Esophagus squamous epithelium (tissue), 5 donors: ENCODE data around the gene ZDHHC8. TPM values are rescaled to one million over a fixed set of nuclear protein-coding genes. Genes with fewer than 3 reads are reported as not detected.

Source experiments
- DNase-seq: peaks from one replicate; lab custom pipeline; 2025; lab: John Stamatoyannopoulos, UW
- H3K27ac ChIP-seq, 4 donors: fragments of 200-600 bp; sonication (generic); one replicate each; pipeline ENCODE4 v1.5.1; 2016 to 2019; ENCODE audit warnings: mild to moderate bottlenecking in 1 of 4
- H3K27me3 ChIP-seq, 4 donors: fragments of 200-600 bp; sonication (generic); 1 replicate in 3 of 4; 2 replicates in 1 of 4; pipeline versions ENCODE4 v1.5.1 to v1.6.0; 2017 to 2021; ENCODE audit warnings: antibody characterized with exemption in 1 of 4
- H3K36me3 ChIP-seq, 3 donors: fragments of 200-600 bp; sonication (generic); one replicate each; pipeline ENCODE4 v1.5.1; 2016 to 2019
- H3K4me1 ChIP-seq, 3 donors: fragments of 200-600 bp; sonication (generic); one replicate each; pipeline ENCODE4 v1.5.1; 2017 to 2019
- H3K4me3 ChIP-seq, 4 donors: fragments of 200-600 bp; sonication (generic); 1 replicate in 3 of 4; 2 replicates in 1 of 4; pipeline ENCODE4 v1.5.1; 2016 to 2019; ENCODE audit warnings: mild to moderate bottlenecking in 2 of 4, moderate library complexity in 1 of 4
- H3K9me3 ChIP-seq, 3 donors: fragments of 200-600 bp; sonication (generic); one replicate each; pipeline ENCODE4 v1.5.1; 2016 to 2019
- CTCF ChIP-seq, 6 experiments: fragments of 450-650 bp in 4 of 6; fragments of 200-600 bp in 2 of 6; sonication (generic) in 2 of 6; IDR thresholded peaks; one replicate each; pipeline ENCODE4 v1.5.1; 2016 to 2019; ENCODE audit warnings: antibody characterized with exemption in 6 of 6, mild to moderate bottlenecking in 4 of 6, moderate library complexity in 4 of 6
- POLR2A ChIP-seq, 4 donors: fragments of 450-650 bp; IDR thresholded peaks; one replicate each; pipeline ENCODE4 v1.6.1; 2017; ENCODE audit warnings: antibody characterized with exemption in 4 of 4, mild to moderate bottlenecking in 4 of 4, moderate library complexity in 3 of 4
- WGBS, 2 donors: methylation state at CpG; one replicate each; pipeline ENCODE4 v1.1.5; 2018; 5-methylcytosine and 5-hydroxymethylcytosine counted together
- intact Hi-C: fragments of 100-400 bp; cut with DNase I; formaldehyde crosslinking; loops from one replicate; pipeline ENCODE4 v1.15.0; 2022
- total RNA-seq, 4 donors: library from RNA; depleted of rRNA; stranded (reverse); fragments of >200 nt; gene quantifications; one replicate each; pipeline ENCODE4 v1.1.0, GENCODE V29; 2016
- donor health status: DM: yes; HTN: yes; CAD: no.

Gene ZDHHC8
- total RNA-seq, 4 donors from 2014 or later = 14.7 to 22.9 (median 18.6) TPM

- Histone ChIP-seq H3K36me3 (no peaks in the 10 kb centered on the region), H3K4me3 (no peak overlapping the region), H3K27me3 (peaks cover 0 to 3% (median 0%) of the 10 kb centered on the region in 4 donors), H3K27ac (no peak overlapping the region), H3K9me3 (no peaks in the 10 kb centered on the region), H3K4me1 (no peaks in the 10 kb centered on the region)
- intact Hi-C loops = no loop called here
- WGBS, 2 donors = 74% methylated on average over 6 of the region's 10 CpGs; no CpG with 5 or more reads in 1 of the 2 donors
- no peak for DNase-seq
- TF ChIP-seq CTCF (IDR thresholded peaks at IDR 0.05) = no peak
- no peak for TF ChIP-seq POLR2A (IDR thresholded peaks at IDR 0.05)
Measured at GRCh38 chr22:20191000-20191515, 59.5 kb downstream of the ZDHHC8 start.

GRCh38 chr22:20191803-20192202 is 60.2 kb downstream of the ZDHHC8 start:
- Histone ChIP-seq H3K9me3 (no peaks in the 10 kb centered on the region), H3K4me1 (no peaks in the 10 kb centered on the region), H3K27ac (no peak overlapping the region), H3K36me3 (no peaks in the 10 kb centered on the region), H3K27me3 (no peaks in the 10 kb centered on the region), H3K4me3 (no peak overlapping the region)
- TF ChIP-seq POLR2A (IDR thresholded peaks at IDR 0.05) = no peak
- no peak for TF ChIP-seq CTCF (IDR thresholded peaks at IDR 0.05)
- intact Hi-C loops = no loop called here
- DNase-seq = no peak
- WGBS, 2 donors = 28 to 81% methylated on average over 2 to 3 of the region's 8 CpGs

GRCh38 chr22:20192293-20192971 is 60.8 kb downstream of the ZDHHC8 start:
- intact Hi-C loops = no loop called here
- DNase-seq = no peak
- H3K27me3 ChIP-seq = no peaks in the 10 kb centered on the region
- H3K9me3 ChIP-seq = no peaks in the 10 kb centered on the region
- no peaks in the 10 kb centered on the region for H3K4me1 ChIP-seq
- 88 to 91% methylated on average over 3 to 4 of the region's 10 CpGs for WGBS, 2 donors
- TF ChIP-seq POLR2A (IDR thresholded peaks at IDR 0.05) (no peak), CTCF (IDR thresholded peaks at IDR 0.05) (no peak)
- H3K4me3 ChIP-seq = no peak overlapping the region
- no peak overlapping the region for H3K27ac ChIP-seq
- no peaks in the 10 kb centered on the region for H3K36me3 ChIP-seq

GRCh38 chr22:20192972-20193760 is 61.6 kb downstream of the ZDHHC8 start:
- TF ChIP-seq POLR2A (IDR thresholded peaks at IDR 0.05) = no peak
- TF ChIP-seq CTCF (IDR thresholded peaks at IDR 0.05) = no peak
- H3K36me3 ChIP-seq = no peaks in the 10 kb centered on the region
- intact Hi-C loops = no loop called here
- H3K9me3 ChIP-seq = no peaks in the 10 kb centered on the region
- no peaks in the 10 kb centered on the region for H3K4me1 ChIP-seq
- no peak overlapping the region for H3K27ac ChIP-seq
- no peak for DNase-seq
- H3K4me3 ChIP-seq = no peak overlapping the region
- H3K27me3 ChIP-seq = no peaks in the 10 kb centered on the region
- WGBS, 2 donors = 20 to 38% methylated on average over 4 of the region's 20 CpGs
